Superior temporal gyrus (tissue), 1 donor: ENCODE data around the gene HDAC4.

Source experiments
- DNase-seq: peaks from one replicate; pipeline ENCODE4 v3.0.0-alpha.2; 2016; ENCODE audit errors: extremely low spot score

HDAC4 gene

DNA sequence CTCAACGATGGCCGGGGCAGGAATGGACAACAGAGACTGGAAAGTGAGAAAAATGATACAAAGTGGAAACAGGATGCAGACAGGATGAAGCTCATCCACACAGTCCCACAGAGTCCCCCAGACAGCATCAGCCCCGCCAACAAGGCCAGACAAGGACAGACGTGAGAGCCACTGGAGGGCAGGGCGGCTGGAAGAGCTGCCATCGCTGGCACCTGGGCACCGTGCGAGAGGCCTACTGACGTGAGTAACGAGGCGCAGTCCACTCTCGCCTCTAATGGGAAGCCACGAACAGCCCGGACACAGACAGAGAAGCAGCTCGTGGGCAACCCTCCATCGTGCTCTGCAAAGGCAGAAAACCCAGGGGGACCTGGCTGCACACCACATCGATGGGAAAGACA is 17.1 kb downstream of the HDAC4 start:
- DNase-seq = no peak

DNA sequence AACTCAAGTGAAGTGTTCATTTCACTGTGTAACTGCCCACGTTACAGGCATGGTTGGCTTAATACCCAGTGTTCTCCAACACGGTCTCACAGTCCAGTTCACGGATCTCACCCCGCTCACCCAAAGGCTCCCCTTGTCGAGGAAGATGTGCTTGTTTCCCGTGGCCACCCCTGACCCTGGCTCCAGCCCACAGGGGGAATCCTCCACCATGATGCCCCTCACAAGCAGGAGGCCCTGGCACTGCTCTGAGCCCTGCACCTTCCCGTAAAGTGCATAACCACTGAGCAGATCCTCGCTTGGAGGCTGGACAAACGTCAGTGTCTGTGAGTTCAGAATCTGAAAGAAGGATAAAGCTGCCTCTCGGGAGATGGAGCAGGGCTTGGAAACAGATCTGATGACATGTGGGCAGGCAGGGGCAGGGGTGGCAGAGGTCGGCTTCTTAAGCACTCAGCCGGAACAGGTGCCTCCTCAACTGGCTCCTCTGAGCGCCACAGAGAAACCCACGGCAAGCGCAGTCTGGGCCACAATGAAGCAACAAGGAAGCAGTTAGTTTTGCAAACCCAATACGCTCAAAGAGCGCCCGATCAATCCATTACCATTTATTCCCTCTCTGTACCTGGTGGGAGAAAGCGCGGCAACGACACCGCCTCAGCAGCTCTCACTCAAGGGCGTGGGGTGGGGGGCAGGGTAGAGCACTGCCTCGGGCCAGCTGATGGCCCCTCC is 17.6 kb downstream of the HDAC4 start:
- DNase-seq = no peak

DNA sequence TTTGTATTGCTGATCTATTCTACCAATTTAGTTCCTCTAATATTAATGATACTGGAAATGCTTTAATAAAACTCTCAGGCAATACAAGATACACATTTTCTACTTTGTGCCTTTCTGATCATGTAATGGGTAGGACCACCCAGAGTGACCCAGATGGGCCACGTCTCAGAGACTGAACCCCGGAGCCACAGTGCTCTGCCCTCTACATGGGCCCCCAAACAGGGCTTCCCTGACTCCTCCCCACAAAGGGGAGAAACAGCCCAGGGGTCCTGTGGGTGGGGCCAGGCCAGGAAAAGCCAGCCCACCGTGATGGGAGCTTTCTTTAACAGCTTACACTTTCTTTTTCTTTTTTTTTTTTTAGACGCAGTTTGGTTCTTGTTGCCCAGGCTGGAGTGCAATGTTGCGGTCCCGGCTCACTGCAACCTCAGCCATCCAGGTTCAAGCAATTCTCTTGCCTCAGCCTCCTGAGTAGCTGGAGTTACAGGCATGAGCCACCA is 18.4 kb downstream of the HDAC4 start:
- no peak for DNase-seq

DNA sequence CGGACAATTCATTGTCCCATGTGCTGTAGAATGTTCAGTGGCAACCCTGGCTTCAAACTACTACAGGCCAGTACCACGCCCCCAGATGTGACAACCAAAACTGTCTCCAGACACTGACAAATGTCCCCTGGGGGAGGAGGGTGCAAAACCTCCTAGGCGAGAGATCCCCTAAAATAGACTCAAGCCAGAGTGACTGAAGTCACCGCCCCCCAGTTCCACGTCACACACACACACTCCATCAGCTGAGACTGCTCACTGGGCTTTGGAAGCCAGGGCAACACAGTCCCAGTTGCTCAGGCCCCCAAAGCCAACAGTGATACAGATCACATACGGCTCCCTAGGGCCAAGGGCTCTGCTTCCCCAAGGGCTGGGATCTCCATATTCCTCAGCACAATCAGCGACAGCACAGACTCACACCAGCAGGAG is 19.1 kb downstream of the HDAC4 start:
- DNase-seq = peak; percentile 61

DNA sequence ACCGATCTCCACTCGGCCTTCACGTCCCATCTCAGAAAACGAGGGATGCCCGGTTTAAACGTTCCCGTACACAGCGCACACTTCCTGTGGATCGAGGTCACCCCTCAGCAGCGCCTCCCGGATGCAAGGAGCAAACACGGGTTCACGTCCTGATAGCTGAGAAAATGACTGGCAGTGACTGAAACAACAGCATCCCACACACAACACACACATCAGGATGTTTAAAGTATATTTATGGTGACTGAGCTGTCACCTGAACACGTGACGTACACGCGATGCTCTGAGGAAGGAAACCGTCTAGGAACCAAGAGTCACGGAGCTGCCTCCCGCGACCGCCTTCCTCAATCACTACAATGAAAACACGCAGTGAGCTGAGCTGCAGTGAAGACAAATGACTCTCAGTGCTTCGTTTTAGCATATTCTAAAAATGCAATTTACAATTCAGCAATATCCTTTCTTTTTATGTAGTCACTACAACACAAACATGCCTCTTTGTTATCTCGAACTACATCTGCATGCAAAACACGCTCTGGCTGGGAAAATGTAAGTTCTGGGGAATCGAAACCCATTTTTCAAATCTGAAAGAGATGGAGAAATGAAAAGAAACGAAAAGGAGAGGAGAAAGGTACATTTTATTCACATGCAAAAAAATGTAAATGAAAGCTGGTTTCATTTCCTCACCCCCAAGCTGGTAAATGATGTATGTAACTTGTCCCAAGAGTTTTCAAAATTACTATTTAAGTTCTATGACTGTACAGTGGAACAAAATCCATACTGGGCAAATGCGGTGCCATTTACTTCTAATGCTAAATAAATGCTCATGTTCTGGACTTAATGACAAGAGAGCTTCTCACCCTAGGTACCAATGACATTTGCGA is 19.8 kb downstream of the HDAC4 start:
- DNase-seq = peak; percentile 81

DNA sequence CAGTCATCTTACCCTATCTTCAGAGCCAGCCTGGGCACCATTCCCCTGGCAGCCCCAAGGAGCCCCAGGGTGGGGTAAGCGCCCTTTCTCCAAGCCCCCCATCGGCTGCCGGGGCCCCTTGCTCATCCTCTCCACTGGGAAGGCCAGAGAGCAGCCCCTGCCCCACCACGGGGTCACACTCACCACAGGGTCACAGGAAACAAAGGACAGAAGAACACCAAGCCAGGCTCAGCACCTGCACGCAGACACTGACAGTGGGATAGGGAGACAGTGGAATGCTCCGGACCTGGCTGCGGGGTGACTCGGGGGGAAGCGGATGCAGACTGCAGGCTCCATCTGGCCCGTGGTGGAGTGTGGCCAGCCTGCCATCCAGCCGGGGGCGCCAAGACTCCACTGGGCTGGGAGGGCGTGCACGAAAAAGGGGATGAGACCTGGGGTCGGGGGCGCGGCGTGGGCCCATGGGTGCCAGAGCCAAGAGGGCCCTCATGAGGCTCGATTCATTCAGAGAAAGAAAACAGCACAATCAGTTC is 21.1 kb downstream of the HDAC4 start:
- DNase-seq = no peak

DNA sequence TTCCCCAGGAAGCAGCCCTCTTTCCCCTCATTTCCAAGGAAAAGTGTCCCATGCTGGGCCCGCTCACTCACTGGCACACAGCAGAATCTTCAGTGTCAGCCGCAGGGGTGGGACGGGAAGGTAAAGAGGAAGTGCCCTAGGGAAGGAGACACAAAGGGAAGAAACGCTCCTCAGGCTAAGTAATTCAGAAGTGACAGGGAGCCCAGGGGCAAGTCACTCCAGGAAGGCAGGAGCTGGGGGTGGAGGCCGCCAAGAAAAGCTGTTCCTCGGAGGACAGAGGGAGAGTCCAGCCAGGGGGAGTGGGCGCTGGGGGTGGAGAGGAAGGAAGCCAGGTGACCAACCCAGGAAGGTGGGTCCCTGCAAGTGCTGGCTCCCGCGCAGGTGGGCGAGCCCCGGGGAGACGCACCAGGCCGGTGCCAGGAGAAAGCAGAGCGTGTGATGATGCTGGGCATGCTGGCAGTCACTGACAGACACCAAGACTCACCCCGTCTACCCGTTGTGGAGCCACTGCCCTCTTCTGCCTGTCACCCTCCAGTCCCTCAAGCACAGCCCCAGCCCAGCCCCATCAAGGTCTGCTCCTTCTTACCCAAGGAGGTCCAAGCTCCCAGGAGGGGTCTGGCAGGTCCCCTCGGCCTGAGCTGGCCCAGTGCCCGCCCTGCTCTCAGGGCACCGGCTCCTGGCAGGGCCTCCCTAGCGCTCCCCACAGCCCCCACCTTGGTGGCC is 21.7 kb downstream of the HDAC4 start:
- no peak for DNase-seq

DNA sequence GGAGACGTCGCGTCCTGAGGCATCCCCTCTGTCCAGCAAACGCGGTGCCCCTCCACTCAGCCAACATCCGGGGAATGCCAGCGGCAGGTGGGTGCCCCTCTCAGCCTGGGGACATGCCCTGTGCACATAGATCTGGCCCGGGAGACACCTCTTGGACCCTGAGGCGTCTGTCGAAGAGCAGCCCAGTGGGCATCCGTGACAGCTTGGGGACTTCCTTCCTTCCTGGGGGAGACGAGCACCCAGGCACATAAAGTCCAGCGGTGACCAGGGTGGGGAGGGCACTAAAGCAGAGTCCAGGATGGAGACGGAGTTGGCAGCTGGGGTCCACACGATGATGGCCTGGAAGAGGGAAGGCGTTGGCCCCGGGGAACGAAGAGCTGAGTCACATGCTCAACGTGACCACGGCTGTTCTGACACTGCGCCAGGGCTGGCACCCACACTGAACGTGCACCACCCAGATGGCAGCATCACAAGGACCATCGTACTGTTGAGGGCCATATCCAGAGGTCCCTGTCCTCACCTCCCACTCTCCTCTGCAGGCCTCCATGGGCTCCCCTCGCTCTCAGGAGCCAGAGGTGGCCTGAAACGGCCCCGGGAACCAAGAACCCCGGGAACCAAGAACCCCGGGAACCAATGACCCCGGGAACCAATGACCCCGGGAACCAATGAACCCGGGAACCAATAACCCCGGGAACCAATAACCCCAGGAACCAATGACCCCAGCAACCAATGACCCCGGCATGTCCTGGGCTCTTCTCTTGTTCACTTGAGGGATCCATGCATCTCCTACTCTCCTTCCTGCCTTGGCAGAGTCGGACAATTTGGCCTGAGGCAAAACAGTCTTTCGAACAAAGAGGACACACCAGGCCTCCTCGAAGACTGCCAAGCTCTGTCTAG is 22.6 kb downstream of the HDAC4 start:
- DNase-seq = no peak

DNA sequence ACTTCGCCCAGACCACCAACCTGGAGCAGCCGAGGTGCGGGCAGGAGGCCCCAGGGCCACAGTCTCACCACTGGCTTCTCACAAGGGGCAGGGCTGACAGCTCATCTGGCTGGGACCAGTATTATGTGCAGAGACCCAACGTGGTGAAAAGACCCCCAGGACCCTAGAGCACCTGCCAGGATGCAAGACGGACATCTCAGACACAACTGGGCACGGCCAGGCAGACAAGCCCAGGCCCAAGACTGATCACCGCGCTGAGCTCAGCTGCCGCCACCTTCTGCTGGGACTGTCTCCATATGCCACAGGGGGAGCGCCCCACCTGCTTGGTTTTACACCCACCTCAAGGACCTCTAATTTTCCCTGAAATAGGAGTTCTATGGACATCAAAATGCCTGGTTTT is 23.2 kb downstream of the HDAC4 start:
- no peak for DNase-seq

DNA sequence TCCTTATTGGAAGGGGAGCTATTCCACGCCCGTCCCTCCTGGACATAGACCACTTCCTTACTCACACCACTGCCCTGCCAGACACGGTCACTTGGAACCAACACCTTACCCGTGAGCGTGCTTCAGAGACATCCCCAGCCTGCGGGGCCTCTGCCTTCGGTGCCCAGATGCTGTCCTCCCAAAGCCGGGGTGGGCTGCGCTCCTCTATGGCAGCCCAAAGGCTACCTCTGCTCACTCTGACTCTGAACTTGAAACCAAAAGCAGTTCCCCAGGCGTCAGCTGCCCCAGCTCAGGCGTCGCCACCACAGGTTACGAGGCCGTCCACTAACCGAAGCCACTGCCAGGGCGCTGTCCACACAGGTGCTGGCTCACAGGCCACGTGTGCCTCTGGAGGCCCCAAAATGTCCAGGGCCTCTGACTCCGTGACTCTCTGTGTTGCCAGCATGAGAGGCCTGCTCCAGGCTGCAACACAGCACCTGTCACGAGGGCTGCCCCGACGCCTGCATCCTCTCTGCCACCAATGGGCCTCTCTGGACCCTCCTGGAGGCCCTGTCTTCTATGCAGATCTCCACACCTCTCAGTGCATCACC is 23.8 kb downstream of the HDAC4 start:
- no peak for DNase-seq

DNA sequence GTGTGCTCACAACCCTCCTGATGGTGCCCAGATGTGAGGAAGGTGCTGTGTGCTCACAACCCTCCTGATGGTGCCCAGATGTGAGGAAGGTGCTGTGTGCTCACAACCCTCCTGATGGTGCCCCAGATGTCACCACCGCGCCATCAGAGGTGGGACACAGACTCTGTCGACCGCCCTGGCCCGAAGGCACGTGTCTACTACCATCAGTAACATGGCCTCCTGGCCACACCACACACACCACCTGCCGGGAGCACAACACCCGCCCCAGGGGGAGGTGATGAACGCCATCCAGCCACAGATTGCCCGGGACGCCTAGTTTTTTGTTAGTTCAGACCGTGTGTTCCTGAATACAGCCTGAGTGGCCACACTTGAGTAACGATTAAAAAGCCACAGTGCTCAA is 24.5 kb downstream of the HDAC4 start:
- DNase-seq = no peak

DNA sequence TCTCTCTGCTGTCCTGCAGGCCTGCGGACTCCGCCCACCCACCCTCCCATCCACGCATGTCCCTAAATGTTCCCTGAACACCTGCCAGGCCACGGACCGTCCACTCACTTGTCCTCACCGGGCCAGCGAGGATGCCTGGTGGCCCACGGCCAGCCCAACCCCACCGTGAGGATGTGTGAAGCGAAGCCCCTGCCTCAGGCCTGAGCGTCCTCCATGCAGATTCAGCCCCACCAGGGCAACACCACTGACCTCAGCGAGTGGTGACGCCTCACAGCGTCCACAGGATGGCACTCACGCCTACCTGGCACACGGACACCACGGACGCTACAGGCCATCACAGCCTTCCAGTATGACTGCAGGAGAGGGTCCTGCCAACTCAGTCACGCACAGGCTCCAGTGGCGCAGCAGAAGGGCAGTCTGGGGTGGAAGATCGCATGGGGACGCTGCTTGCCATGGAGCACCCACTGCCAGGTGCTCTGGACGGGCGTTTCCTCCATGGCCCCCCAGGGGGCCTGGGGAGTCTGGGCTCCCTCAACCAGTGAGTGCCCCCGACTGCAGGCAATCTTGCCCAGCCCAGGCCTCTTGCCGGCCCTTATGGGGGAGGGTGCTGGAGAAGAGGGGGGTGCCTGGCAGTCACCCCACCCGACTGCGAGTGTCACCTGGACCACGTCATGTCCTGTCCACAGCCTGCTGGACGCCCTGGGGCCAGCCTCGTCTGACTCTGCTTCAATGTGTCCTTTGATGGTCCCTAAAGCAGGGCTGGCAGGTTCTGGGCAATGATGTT is 25.4 kb downstream of the HDAC4 start:
- no peak for DNase-seq

DNA sequence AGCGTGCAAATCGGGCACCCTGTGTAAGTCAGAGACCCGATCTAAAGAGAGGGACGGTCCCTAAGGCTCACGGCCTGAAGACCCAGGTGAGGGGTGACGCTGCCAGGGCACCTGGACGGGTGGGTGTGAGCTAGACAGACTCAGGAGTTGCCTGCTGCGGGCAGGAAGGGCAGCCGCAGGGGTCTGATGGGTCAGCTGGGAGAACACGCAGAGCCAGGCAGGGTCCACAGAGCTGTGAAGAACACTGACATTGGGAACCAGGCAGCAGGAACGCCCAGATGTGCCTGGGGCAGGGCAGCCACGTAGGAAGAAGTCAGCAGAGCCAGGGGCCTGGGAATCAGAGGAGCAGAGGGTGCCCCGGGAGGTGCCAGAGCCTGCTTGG is 25.9 kb downstream of the HDAC4 start:
- DNase-seq = no peak

DNA sequence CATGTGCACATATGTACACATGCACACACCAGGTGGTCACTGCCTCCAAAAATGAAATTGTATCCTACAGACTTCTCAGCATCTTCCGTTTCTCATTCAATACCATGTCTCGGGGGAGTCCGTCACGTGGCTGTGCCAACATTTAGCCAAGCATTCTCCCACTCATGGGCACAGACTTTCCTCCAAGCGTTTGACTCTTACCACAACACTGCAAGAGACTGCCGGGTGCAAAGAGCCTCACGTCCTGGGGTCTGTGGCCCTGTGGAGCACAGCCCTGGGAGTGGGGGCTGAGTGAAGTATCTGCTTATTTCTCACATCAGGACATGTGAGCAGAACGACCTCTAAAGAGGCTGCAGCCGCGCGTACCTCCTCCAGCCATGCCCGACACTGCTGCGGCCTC is 28.0 kb downstream of the HDAC4 start:
- DNase-seq = peak; percentile 13

DNA sequence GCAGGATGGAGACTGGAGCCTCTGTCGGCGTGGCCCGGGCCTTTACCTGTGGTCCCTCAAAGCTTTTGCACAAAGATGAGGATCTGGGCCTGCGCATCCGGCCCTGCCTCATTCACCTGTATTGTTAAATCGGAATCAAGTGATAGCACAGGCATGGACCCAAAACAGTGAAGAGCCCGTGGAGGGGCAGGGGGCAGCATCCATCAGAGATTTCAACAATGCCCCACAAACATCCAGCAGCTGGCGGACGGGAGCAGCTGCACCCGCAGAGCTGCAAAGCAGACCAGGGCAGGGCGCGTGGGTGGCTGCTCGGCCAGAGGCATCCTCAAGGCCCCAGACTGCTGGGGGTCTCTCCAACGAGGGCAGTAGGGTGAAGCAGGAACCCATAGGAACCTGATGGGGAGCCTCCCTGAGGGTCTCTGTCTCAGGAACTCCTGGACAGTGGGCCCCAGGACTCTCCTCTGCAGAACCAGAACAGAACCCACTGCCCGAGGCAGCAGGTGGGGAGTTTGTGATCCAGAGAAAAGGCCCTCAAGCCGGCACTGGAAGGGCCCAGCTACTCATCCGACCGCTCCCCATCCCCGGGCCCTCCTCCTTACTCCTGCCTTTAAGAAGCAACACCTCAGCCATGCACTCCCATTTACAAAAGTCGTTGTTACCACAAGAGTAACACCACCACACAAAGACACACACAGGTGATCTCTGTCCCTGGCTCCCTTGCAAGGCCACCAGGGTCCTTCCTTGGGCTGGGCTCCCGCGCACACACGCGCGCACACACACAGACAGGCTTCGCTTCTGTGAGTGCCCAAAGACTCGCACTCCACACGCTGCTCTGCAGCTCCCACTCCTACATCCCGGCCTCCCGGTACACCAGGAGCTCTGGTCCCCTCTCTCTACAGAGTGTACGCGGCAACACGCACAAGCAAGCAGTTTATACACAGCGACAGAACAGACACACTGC is 28.8 kb downstream of the HDAC4 start:
- DNase-seq = no peak

DNA sequence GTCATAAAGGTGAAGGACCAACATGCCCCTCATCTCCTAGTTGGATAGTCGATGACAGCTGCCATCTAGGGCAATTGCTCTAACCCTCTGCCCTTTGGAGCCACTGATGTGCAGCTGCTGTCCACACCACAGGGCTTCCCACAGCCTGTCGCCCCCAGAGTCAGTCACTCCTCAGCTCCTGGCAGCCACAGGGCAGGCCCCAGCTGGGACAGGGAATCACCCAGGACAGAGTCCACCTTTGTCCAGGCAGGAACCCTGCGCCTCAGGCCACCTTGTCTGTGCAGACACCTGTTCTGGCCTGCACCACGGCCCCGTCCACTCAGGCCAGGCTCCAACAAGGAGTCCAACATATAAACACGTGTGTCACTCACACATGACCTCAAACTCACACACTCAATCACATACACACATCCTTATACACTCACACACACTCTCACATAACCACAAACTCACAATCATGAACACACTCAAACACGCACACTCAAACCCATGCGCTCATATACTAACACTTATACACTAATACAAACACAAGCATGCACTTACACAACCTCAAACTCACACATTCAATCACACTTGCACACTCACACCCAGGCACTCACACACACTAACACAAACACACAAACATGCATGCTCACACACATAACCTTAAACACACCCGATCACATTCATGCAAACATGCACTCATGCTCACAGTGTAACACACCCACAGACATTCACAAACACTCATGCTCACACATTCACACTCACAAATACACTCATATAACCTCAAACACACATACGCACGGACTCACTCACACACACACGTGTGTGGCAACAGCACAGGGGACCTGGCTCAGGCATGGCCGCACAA is 29.7 kb downstream of the HDAC4 start:
- no peak for DNase-seq

DNA sequence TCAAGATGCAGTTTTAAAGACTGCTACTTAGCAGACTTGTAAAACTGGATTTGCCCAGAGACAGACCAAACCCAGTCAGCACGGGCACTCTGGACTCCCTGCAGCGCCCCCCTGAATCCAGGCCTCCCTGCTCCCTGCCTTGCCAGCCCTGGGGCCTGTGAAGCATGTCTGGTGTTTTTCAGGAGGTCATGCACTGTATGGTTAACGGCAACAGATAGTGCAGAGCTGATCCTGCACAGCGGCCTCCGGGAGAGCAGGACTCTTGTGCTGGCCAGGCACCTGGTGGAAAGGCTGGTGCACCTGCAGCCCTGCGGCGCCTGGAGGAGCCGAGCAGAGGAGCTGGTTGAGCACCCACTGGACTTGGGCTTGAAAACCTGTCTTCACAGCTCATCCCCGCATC is 30.4 kb downstream of the HDAC4 start:
- no peak for DNase-seq
